HepG2 (cell line): ENCODE measurements around the gene ARHGEF40. TPM values are rescaled to one million over a fixed set of nuclear protein-coding genes. Genes with fewer than 3 reads are reported as not detected.
A peak's percentile ranks its signal among the peaks of the same experiment; 100 is the strongest.

ENCODE experiments used
- AGO2 ChIP-seq: fragments of 200-400 bp; formaldehyde crosslinking; optimal IDR thresholded peaks from 2 replicates; pipeline ENCODE3; 2017; ENCODE audit warnings: mild to moderate bottlenecking, low read depth, low read length, moderate library complexity
- BCL3 ChIP-seq: sonication (generic); formaldehyde crosslinking; IDR thresholded peaks from 2 replicates; pipeline ENCODE4 v1.5.1; 2020; ENCODE audit warnings: mild to moderate bottlenecking, missing genetic modification reagents, moderate library complexity
- HIVEP1 ChIP-seq: sonication (generic); formaldehyde crosslinking; IDR thresholded peaks from 2 replicates; pipeline ENCODE4 v1.4.0; 2020; ENCODE audit warnings: mild to moderate bottlenecking, missing genetic modification reagents
- HMGA1 ChIP-seq: sonication (generic); formaldehyde crosslinking; conservative IDR thresholded peaks from 2 replicates; pipeline ENCODE4 v1.4.0; 2020; ENCODE audit warnings: missing genetic modification reagents
- HNRNPUL1 ChIP-seq: fragments of 200-400 bp; formaldehyde crosslinking; IDR thresholded peaks from 2 replicates; pipeline ENCODE4 v1.6.1; 2017; ENCODE audit warnings: low read depth, mild to moderate bottlenecking, low read length, moderate library complexity
- PAF1 ChIP-seq: IDR thresholded peaks from 2 replicates; pipeline ENCODE4 v1.6.1; 2016; ENCODE audit warnings: missing genetic modification reagents, missing compliant biosample characterization
- PHF5A ChIP-seq: IDR thresholded peaks from one replicate; pipeline ENCODE4 v1.6.1; 2018; ENCODE audit warnings: low read depth, missing genetic modification reagents; ENCODE audit not compliant: unreplicated experiment
- RNF2 ChIP-seq: fragments of 450-650 bp; conservative IDR thresholded peaks from 2 replicates; pipeline ENCODE4 v1.6.1; 2016; ENCODE audit warnings: low read depth
- ZBTB10 ChIP-seq: sonication (generic); formaldehyde crosslinking; IDR thresholded peaks from 2 replicates; pipeline ENCODE4 v1.4.0; 2020; ENCODE audit warnings: missing genetic modification reagents, borderline replicate concordance
- ZNF263 ChIP-seq: sonication (generic); formaldehyde crosslinking; IDR thresholded peaks from 2 replicates; pipeline ENCODE4 v1.4.0; 2020; ENCODE audit warnings: missing genetic modification reagents
- ZNF576 ChIP-seq: sonication (generic); formaldehyde crosslinking; IDR thresholded peaks from 2 replicates; pipeline ENCODE4 v1.4.0; 2020; ENCODE audit warnings: mild to moderate bottlenecking, missing genetic modification reagents
- ZNF598 ChIP-seq: sonication (generic); formaldehyde crosslinking; IDR thresholded peaks from 2 replicates; pipeline ENCODE4 v1.5.1; 2020; ENCODE audit warnings: mild to moderate bottlenecking, missing genetic modification reagents, borderline replicate concordance
- ZNF687 ChIP-seq: sonication (generic); formaldehyde crosslinking; IDR thresholded peaks from 2 replicates; pipeline ENCODE4 v1.5.1; 2020; ENCODE audit warnings: mild to moderate bottlenecking, missing genetic modification reagents, moderate library complexity
- polyA plus RNA-seq, 8 experiments: library from polyadenylated mRNA; depleted of rRNA in 3 of 8; stranded (reverse) in 7 of 8; unstranded in 1 of 8; fragments of >200 nt; fragmentation: Illumina TruSeq in 4 of 8; extraction: Trizol in 4 of 8; gene quantifications; 2 replicates each; pipeline versions ENCODE4 v1.2.1 to v1.2.3, GENCODE V29; 2011 to 2016; ENCODE audit warnings: low read depth in 4 of 8, missing spikeins in 1 of 8, mixed read lengths in 1 of 8; ENCODE audit not compliant: insufficient read depth in 1 of 8
- total RNA-seq, 5 experiments: library from RNA; depleted of rRNA; stranded (reverse); fragments of >200 nt; fragmentation: Illumina TruSeq; extraction: Trizol; gene quantifications; 2 replicates each; pipeline ENCODE4 v1.2.3, GENCODE V29; 2016; ENCODE audit warnings: low read depth in 1 of 5
- TF ChIP-seq, protein P1 (sequence below): sonication (generic); formaldehyde crosslinking; IDR thresholded peaks from 2 replicates; pipeline ENCODE4 v1.4.0; 2020; ENCODE audit warnings: mild to moderate bottlenecking, missing genetic modification reagents
- TF ChIP-seq, protein P2 (sequence below): sonication (generic); formaldehyde crosslinking; conservative IDR thresholded peaks from 2 replicates; pipeline ENCODE4 v1.8.1; 2023; ENCODE audit warnings: missing genetic modification reagents

ARHGEF40 gene
- total and polyA plus RNA-seq, 2 of the 13 experiments (the other 11 are each of a cell fraction or from before 2014, with no cell fraction given), result 28.1 to 78.1 TPM

DNA sequence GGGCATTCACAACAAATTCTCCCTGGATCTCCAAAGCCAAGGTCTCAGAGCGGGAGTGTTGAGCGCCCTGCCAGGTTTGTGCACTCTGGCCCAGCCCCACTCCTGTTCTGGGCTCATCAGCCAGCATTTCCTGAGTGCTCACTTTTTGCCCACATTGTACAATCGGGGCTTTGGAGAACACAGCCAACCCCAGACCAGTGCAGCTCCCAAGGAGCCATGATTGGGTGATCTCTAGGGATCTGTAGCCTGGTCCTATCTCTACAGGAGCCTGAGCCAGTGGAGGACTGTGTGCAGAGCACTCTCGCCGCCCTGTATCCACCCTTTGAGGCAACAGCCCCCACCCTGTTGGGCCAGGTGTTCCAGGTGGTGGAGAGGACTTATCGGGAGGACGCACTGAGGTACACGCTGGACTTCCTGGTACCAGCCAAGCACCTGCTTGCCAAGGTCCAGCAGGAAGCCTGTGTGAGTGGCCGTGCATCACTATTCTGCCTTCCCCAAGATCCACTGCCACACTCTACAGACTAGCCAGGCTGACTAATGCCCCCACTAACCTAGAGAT lies 2.8 kb downstream of the ARHGEF40 start (continued):
- 0 out of 2 replicates have a peak, but pooled peaks have one; percentile 63 for TF ChIP-seq BCL3 (CRISPR knock-in tag)
- 0 out of 2 replicates have a peak, but pooled peaks have one; percentile 54 for TF ChIP-seq PAF1
- TF ChIP-seq, protein P1, sequence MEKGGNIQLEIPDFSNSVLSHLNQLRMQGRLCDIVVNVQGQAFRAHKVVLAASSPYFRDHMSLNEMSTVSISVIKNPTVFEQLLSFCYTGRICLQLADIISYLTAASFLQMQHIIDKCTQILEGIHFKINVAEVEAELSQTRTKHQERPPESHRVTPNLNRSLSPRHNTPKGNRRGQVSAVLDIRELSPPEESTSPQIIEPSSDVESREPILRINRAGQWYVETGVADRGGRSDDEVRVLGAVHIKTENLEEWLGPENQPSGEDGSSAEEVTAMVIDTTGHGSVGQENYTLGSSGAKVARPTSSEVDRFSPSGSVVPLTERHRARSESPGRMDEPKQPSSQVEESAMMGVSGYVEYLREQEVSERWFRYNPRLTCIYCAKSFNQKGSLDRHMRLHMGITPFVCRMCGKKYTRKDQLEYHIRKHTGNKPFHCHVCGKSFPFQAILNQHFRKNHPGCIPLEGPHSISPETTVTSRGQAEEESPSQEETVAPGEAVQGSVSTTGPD (CRISPR knock-in tag), result no peak
- no peak for TF ChIP-seq HIVEP1 (CRISPR knock-in tag)
- TF ChIP-seq ZNF576, result no peak
- TF ChIP-seq, protein P2, sequence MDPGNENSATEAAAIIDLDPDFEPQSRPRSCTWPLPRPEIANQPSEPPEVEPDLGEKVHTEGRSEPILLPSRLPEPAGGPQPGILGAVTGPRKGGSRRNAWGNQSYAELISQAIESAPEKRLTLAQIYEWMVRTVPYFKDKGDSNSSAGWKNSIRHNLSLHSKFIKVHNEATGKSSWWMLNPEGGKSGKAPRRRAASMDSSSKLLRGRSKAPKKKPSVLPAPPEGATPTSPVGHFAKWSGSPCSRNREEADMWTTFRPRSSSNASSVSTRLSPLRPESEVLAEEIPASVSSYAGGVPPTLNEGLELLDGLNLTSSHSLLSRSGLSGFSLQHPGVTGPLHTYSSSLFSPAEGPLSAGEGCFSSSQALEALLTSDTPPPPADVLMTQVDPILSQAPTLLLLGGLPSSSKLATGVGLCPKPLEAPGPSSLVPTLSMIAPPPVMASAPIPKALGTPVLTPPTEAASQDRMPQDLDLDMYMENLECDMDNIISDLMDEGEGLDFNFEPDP, result 0 out of 2 replicates have a peak, but pooled peaks have one; percentile 40
- TF ChIP-seq ZNF598, result 0 out of 2 replicates have a peak, but pooled peaks have one; percentile 54
- no peak for TF ChIP-seq RNF2
- TF ChIP-seq HNRNPUL1, result no peak
- TF ChIP-seq ZNF687, result peak; percentile 39
- TF ChIP-seq ZBTB10 (CRISPR knock-in tag), result no peak
- no peak for TF ChIP-seq HMGA1 (CRISPR knock-in tag)
- TF ChIP-seq ZNF263 (CRISPR knock-in tag), result peak; percentile 39; the same call in 1 of the 2 replicates
- TF ChIP-seq PHF5A (CRISPR knock-in tag), result no peak
- peak; percentile 32 for TF ChIP-seq AGO2
